Endometrial microvascular endothelial cells (primary cell): ENCODE measurements around the gene C5orf46. TPM values are rescaled to one million over a fixed set of nuclear protein-coding genes. Genes with fewer than 3 reads are reported as not detected.
"Not testable (repeated sequence)": the region's sequence is repeated elsewhere in the genome, so short reads cannot be mapped to it uniquely, and the experiment has no call there.

Source experiments
- in situ Hi-C: cut with HindIII; loops from 2 replicates; pipeline ENCODE4 v1.10.0; 2017; ENCODE audit warnings: low sequenced_read_pairs, low pct_unique_long_range_greater_than_20kb; ENCODE audit errors: inconsistent ontology term
- total RNA-seq: library from RNA; depleted of rRNA; stranded (reverse); fragments of >200 nt; gene quantifications from one replicate; pipeline ENCODE4 v1.2.3, GENCODE V29; 2015; ENCODE audit errors: inconsistent ontology term

The C5orf46 gene
- not detected for total RNA-seq

DNA sequence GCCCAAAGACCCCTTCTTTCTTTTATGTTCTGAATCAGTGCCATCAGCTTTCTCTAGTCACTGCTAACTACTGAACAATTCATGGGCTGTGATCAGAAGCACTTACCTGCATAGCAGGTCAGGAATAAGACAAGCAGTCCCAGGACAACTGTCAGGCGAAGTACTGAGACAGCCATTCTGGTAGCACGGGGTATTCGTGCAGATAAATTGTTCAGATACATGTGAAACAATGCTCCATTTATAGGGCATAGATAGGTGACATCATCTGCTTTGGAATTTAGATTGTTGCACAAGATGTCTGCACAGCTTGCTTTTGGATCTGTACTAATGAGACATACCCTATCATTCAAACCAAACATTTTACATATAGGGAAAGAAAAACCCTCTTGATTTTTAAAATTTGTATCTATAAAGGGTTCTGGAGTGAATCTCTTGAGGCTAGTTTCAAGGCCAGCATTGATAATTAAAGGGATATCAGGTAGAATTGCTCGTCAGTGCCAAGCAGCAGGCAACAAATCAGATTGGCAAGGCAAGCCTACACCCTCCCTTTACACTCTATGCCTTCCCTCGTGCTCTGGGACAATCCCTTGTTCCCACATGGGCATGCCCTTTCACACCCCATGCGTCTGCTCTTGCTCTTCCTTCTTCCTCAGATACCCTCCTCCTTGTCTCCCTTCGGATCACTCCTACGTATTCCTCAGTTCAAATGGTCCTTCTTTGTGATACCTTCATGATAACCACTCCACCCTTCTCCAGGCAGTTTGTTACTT is at the start of gene C5orf46:
Gene C5orf46 (minus strand): TSS at position 213 of the 770 bp plus-strand sequence. CDS start 37 bp downstream, at position 176.
- in situ Hi-C loops = no loop called here

DNA sequence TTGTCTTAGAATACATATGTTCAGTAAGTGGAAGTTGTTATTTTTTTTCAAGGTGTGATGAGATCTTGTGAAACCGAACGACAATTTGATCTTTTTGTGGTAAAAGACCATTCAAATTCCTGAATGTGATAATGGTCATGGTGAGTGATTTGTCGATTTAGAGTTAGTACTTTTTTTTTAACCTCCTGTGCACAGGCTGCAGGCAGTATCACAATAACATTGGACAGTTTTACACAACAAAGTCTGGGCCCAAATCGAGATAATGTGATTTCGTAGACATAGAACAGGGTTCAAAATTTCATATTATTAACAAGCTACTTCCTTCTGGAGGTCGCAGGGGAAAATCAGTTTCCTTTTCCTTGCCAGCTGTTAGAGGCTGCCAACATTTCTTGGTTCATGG is 48.6 kb upstream of the C5orf46 start:
- in situ Hi-C loops = no loop called here

GRCh38 chr5:147949711-147950573 is 43.6 kb upstream of the C5orf46 start:
- in situ Hi-C loops = no loop called here

GRCh38 chr5:147946658-147947274 is 40.4 kb upstream of the C5orf46 start:
- in situ Hi-C loops = not testable (repeated sequence)

DNA sequence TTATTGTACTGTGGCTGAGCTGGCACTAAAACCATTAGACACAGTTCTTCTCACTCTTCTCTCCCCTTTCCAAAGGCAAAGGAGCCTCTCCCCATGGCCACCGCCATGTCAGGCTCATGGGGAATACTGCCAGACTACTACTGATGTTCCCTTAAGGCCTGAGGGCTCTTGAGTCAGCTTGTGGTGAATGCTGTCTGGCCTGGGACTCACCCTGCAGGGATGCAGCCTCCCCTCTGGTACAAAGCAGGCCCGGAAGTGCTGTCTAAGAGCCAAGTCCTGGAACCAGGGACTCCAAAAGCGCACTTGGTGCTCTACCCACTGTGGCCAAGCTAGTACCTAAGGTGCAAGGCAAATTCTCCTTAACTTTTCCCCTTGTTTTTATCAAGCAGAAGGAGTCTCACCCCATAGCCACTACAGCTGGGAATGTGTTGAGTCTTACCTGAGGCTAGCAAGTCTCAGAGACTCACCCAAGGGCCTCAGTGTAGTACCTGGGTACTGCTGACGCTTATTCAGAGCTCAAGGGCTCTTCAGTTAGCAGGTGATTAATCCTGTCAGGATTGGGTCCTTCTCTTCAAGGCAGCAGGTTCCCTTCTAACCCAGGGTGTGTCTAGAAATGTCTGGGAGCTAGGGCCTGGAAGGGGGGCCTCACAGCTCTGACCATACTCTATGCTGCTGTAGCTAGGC is 33.2 kb upstream of the C5orf46 start:
- in situ Hi-C loops = no loop called here

DNA sequence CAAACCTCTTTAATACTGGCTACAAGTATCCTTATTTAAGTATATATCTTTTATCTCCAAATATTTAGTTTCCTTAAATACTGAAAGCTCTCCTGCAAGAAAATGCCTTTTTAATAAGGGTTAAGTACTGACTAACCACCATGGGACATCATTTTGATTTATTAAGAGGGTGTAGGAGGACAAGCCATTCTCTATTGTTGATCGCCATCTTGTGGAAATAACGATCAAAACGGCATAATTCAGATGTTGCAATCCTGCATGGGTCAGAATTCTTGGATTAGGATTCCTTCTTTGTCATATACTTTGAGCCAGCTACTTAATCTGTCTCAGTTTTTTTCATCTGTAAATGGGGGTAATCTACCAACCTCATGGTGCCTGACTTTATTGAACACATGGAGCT is 28.7 kb upstream of the C5orf46 start:
- in situ Hi-C loops = no loop called here

GRCh38 chr5:147930769-147931168 is 24.4 kb upstream of the C5orf46 start:
- in situ Hi-C loops = loop anchor here (5.0 kb wide), 1 partner anchor 48 kb away; no protein-coding TSS in a partner anchor

DNA sequence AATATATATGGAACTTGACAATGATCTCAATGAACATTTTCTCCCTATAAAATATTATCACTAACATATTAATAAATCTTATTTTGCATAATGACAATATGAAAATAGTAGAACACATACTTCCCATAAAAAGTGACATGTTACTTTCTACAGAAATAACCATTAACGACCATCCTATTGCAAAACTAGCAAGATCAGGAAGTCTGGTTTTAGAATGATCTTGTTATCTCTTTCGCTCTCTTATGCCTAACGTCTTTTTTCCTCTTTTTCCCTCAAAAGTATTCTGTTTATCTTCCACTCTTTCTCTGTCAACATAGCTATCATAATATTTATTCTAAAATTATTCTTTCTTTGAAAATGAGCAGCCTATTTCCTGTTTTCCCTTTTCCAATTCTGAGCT is 21.6 kb upstream of the C5orf46 start:
- in situ Hi-C loops = no loop called here

DNA sequence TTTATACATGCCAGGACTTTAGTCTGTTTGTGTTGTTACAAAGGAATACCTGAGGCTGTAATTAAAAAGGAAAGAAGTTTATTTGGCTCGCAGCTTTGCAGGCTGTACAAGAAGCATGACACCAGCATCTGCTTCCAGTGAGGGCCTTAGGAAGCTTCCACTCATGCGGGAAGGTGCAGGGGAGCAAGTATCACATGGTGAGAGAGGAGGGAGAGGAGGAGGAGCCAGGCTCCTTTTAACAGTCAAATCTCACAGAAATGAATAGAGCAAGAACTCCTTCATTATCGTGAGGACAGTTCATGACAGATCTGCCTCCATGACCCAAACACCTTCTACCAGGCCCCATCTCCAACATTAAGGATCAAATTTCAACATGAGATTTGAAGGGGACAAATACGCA is 18.7 kb upstream of the C5orf46 start:
- in situ Hi-C loops = no loop called here

DNA sequence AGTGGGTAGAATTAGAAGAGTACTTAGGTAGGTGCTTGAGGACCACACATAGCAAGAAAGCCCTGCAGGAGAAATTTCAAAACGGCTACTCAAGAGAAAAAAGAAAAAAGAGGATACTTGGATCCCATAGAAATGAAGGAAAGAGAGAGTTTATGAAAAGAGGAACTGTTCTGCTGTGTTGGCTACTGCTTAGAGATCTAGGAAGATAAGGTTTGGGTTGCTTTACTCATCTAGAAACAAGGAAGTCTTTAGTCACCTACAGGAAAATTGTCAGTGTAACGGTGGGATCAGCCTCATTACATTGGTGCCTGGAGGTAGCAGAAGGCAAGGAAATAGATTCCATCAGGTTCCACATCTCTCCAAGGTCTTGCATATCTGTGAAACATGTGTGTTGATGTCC is 14.8 kb upstream of the C5orf46 start:
- in situ Hi-C loops = no loop called here

DNA sequence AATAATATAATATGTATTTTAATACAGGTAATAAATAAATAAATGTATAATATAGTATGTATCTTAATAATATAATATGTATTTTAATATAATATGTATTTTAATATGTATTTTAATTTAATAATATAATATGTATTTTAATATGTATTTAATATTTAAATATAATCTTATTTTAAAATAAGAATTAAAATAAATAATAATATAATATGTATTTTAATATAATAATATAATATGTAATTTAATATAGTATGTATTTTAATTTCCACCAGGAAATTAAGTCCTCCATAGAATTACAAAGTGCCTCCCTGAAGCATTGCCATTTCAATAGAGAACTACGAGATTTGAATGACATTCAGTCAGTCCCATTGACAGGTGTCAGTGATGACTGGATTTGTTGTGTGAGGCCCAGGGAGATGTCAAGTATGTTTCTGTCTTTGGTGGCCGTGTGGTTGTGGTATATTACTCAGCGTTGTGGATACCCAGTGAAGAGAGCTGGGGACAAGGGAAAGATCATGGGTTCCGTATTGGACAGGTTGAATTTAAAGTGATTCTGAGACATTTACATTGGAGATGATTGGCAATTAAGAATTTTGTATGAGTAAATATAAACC is 14.2 kb upstream of the C5orf46 start:
- in situ Hi-C loops = no loop called here

DNA sequence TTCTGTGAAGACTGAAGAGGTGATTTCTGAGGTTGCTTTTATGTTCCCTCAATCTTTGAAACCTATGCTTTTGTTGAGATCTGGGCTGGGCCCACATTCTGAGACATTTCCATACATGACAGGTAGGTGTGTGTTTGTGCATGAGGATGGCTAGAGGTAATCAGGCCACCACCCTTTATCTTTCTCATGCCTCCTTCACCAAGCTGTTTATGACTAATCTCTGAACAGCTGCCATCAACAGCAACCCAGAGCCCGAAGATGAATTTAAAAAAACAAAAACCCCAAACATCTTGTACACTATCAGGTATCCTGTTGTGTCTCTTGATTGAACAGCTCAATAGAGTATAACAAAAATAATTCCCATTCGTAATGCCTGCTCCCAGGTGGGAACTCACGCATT is 12.6 kb upstream of the C5orf46 start:
- in situ Hi-C loops = no loop called here

- in situ Hi-C loops = no loop called here
These were observed 11.9 kb upstream of the C5orf46 start for GRCh38 chr5:147918101-147918685.

DNA sequence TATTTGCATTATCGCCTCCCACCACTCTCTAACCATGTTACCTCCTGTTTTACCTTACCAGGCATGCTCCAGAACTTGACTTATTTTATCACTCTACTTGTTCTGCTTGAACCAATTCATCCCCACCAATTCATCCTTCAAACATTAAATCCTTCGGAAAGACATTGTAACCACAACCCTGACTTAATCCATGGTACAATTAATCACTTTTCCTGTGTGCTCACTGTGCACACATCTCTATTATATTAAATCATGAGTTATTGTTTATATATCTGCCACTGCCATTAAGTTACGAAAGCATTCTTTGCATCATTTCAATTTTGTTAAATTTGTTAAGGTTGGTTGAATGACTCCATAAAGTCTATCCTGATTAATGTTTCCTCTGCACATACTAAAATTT is 7.4 kb upstream of the C5orf46 start:
- in situ Hi-C loops = no loop called here

DNA sequence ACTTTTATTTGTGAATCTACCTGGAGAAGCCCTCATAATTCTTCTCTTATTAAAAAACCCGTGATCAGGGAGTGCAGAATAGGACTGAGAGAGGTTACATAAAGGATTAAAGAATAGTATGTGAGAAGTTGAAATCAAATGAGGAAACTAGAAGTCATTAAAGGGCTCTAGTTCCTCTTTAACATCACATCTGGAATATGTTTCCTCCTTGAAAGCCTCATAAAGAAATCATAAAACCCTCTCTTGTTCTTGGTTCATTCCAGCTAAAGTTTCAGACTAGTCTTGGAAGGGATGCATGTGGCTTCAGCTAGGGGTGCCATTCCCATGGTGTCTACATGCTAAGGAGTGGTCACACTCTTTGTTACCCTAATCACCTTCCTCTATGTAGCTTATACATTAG is 5.7 kb upstream of the C5orf46 start:
- in situ Hi-C loops = no loop called here

GRCh38 chr5:147911427-147911826 is 5.1 kb upstream of the C5orf46 start:
- in situ Hi-C loops = no loop called here

- in situ Hi-C loops = no loop called here
These were observed 2.2 kb downstream of the C5orf46 start for GRCh38 chr5:147904110-147904509.

DNA sequence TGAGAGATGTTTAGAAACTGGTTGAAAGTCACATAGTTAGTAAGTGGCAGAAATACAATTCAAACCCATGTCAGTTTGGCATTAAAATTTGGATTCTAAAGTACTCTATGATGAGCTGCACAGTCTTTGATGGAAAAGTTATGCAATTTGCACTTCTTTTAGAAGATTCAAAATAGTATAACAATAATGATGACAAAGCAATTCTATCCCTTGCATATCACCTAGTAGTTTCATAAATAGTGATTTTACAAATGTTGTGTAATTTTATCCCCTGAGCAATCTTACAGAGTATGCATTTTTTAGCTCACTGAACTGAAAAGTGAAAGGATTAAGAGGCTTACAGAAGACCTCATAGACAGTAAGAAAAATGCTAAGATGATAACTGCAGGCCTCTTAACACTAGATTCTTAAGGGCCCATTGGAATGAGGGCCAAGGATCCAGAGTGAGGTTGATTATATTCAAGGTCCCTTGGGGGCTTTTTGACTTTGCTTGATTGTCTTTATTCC is 3.7 kb downstream of the C5orf46 start:
- in situ Hi-C loops = no loop called here
